Measurements from ENCODE around the gene KRTAP23-1.

Gene KRTAP23-1

GRCh38 chr21:30305136-30305535 lies 43.3 kb downstream of the KRTAP23-1 start:
- no peak for ATAC-seq

Measured in activated CD4-positive, CD25-positive, alpha-beta regulatory T cell treated with anti-CD3 and anti-CD28 coated beads, Interleukin-2, amount 50 U/mL, for 24 hours (primary cell).